H1 (cell line): ENCODE results near the gene AGBL5. TPM values are rescaled to one million over a fixed set of nuclear protein-coding genes. Genes with fewer than 3 reads are reported as not detected.

Experiments used
- CTCF ChIA-PET: fragments of 300-600 bp; sonication (Branson Sonifier 250); formaldehyde crosslinking; loops from one replicate; lab custom pipeline; 2021; ENCODE audit not compliant: partially characterized antibody; lab: Charles Lee
- POLR2A ChIA-PET: fragments of 300-600 bp; sonication (Branson Sonifier 250); formaldehyde crosslinking; loops from one replicate; lab custom pipeline; 2021; ENCODE audit warnings: inconsistent platforms; ENCODE audit not compliant: partially characterized antibody; lab: Charles Lee
- DNase-seq, 2 experiments: peaks; one replicate each; pipeline versions ENCODE4 v3.0.0 to v3.0.0-alpha.2; 2010 to 2022; ENCODE audit warnings: low spot score in 2 of 2, low read depth in 1 of 2, mixed read lengths in 1 of 2
- FAIRE-seq: peaks from 2 replicates; lab custom pipeline; 2011; peaks lifted over from hg19 to GRCh38; lab: Jason Lieb, UNC
- H2AFZ ChIP-seq: 2 replicates; pipeline ENCODE4 v1.8.1; 2012; ENCODE audit warnings: low read length, inconsistent platforms
- H2AK5ac ChIP-seq: 2 replicates; pipeline ENCODE4 v1.6.1; 2013; ENCODE audit warnings: low read depth, low read length
- H2BK120ac ChIP-seq: replicated peaks from 2 replicates; pipeline ENCODE3; 2013; ENCODE audit warnings: low read depth, low read length, inconsistent platforms
- H2BK12ac ChIP-seq: 2 replicates; pipeline ENCODE4 v1.6.1; 2013; ENCODE audit warnings: low read depth, low read length
- H2BK15ac ChIP-seq: 2 replicates; pipeline ENCODE4 v1.6.1; 2013; ENCODE audit warnings: low read length
- H2BK20ac ChIP-seq: 2 replicates; pipeline ENCODE4 v1.6.1; 2013; ENCODE audit warnings: low read length
- H2BK5ac ChIP-seq: 2 replicates; pipeline ENCODE4 v1.6.1; 2013; ENCODE audit warnings: low read depth, low read length
- H3K14ac ChIP-seq: 2 replicates; pipeline ENCODE4 v1.6.1; 2013; ENCODE audit warnings: inconsistent platforms; ENCODE audit not compliant: insufficient read length
- H3K18ac ChIP-seq: 2 replicates; pipeline ENCODE4 v1.6.1; 2013; ENCODE audit warnings: low read length; ENCODE audit errors: extremely low read depth
- H3K23ac ChIP-seq: 2 replicates; pipeline ENCODE4 v1.6.1; 2013; ENCODE audit warnings: inconsistent platforms; ENCODE audit not compliant: insufficient read length
- H3K23me2 ChIP-seq: 2 replicates; pipeline ENCODE4 v1.6.1; 2013; ENCODE audit warnings: low read depth, low read length
- H3K27ac ChIP-seq: 2 replicates; pipeline ENCODE4 v1.6.1; 2011; ENCODE audit warnings: low read depth, low read length, inconsistent platforms
- H3K27me3 ChIP-seq, 4 experiments: replicated peaks in 1 of 4; 1 replicate in 1 of 4; 2 replicates in 3 of 4; pipeline versions ENCODE4 v1.6.1 to v1.8.1; 2011 to 2013; ENCODE audit warnings: low read length in 3 of 4, mild to moderate bottlenecking in 3 of 4, inconsistent platforms in 2 of 4, mixed read lengths in 2 of 4, moderate library complexity in 1 of 4; ENCODE audit not compliant: control insufficient read depth in 3 of 4, insufficient read depth in 3 of 4; ENCODE audit errors: extremely low read depth in 1 of 4
- H3K36me3 ChIP-seq, 4 experiments: 2 replicates each; pipeline versions ENCODE4 v1.6.1 to v1.8.1; 2011 to 2013; ENCODE audit warnings: mild to moderate bottlenecking in 4 of 4, low read length in 3 of 4, moderate library complexity in 2 of 4, control low read depth in 1 of 4, inconsistent platforms in 1 of 4; ENCODE audit not compliant: insufficient read depth in 4 of 4, control insufficient read depth in 2 of 4
- H3K4ac ChIP-seq: replicated peaks from 2 replicates; pipeline ENCODE3; 2013; ENCODE audit warnings: low read length, low read depth, mixed read lengths, inconsistent platforms; ENCODE audit not compliant: insufficient read length
- H3K4me1 ChIP-seq, 4 experiments: replicated peaks in 1 of 4; 1 replicate in 1 of 4; 2 replicates in 3 of 4; pipeline versions ENCODE4 v1.6.1 to v1.8.1; 2011 to 2013; ENCODE audit warnings: low read length in 3 of 4, inconsistent platforms in 2 of 4, mixed read lengths in 1 of 4; ENCODE audit not compliant: insufficient read depth in 4 of 4, control insufficient read depth in 3 of 4
- H3K4me2 ChIP-seq, 2 experiments: 2 replicates each; pipeline versions ENCODE4 v1.6.1 to v1.8.1; 2011 to 2013; ENCODE audit warnings: low read depth in 2 of 2, low read length in 2 of 2, control low read depth in 1 of 2, inconsistent platforms in 1 of 2, mild to moderate bottlenecking in 1 of 2; ENCODE audit not compliant: insufficient read depth in 1 of 2
- H3K4me3 ChIP-seq, 4 experiments: fragments of 200-600, 300-600 bp in 1 of 4; sonication (generic), shearing (Covaris generic), sonication (Bioruptor Twin) in 1 of 4; 2 replicates each; pipeline versions ENCODE4 v1.5.1 to v1.8.1; 2011 to 2016; ENCODE audit warnings: low read length in 4 of 4, low read depth in 3 of 4, control low read depth in 2 of 4, inconsistent platforms in 2 of 4, mild to moderate bottlenecking in 2 of 4, mixed read lengths in 1 of 4, moderate library complexity in 1 of 4; ENCODE audit not compliant: insufficient read depth in 2 of 4; ENCODE audit errors: extremely low read depth in 1 of 4
- H3K56ac ChIP-seq: replicated peaks from 2 replicates; pipeline ENCODE3; 2013; ENCODE audit warnings: low read depth, mild to moderate bottlenecking, mixed read lengths, low read length, inconsistent platforms; ENCODE audit not compliant: insufficient read length
- H3K79me1 ChIP-seq: 2 replicates; pipeline ENCODE4 v1.6.1; 2013; ENCODE audit warnings: low read depth, low read length, control low read depth
- H3K79me2 ChIP-seq, 2 experiments: 2 replicates each; pipeline versions ENCODE4 v1.6.1 to v1.8.1; 2012 to 2013; ENCODE audit warnings: low read length in 2 of 2, mild to moderate bottlenecking in 2 of 2, inconsistent platforms in 1 of 2; ENCODE audit not compliant: insufficient read depth in 2 of 2, control insufficient read depth in 1 of 2
- H3K9ac ChIP-seq, 4 experiments: replicated peaks in 1 of 4; 1 replicate in 1 of 4; 2 replicates in 3 of 4; pipeline versions ENCODE4 v1.6.1 to v1.8.1; 2011 to 2013; ENCODE audit warnings: low read depth in 3 of 4, low read length in 3 of 4, control low read depth in 2 of 4, mild to moderate bottlenecking in 2 of 4, moderate library complexity in 2 of 4, inconsistent platforms in 1 of 4; ENCODE audit errors: extremely low read depth in 1 of 4
- H3K9me3 ChIP-seq, 2 experiments: 2 replicates each; pipeline versions ENCODE4 v1.6.1 to v1.8.1; 2012 to 2013; ENCODE audit warnings: mild to moderate bottlenecking in 2 of 2, moderate library complexity in 2 of 2, control low read depth in 1 of 2, inconsistent platforms in 1 of 2, low read depth in 1 of 2, low read length in 1 of 2, mixed read lengths in 1 of 2; ENCODE audit not compliant: insufficient read depth in 2 of 2
- H4K20me1 ChIP-seq, 2 experiments: replicated peaks in 1 of 2; 2 replicates each; pipeline versions ENCODE3 to v1.8.1; 2011 to 2013; ENCODE audit warnings: inconsistent platforms in 2 of 2, low read length in 2 of 2, mild to moderate bottlenecking in 1 of 2; ENCODE audit not compliant: insufficient read depth in 2 of 2, control insufficient read depth in 1 of 2
- H4K5ac ChIP-seq: 2 replicates; pipeline ENCODE4 v1.6.1; 2013; ENCODE audit warnings: low read length, low read depth, mixed read lengths, inconsistent platforms; ENCODE audit not compliant: insufficient read length
- H4K8ac ChIP-seq: 2 replicates; pipeline ENCODE4 v1.8.0; 2013; ENCODE audit warnings: mild to moderate bottlenecking, moderate library complexity, low read length, inconsistent platforms; ENCODE audit not compliant: insufficient read depth; ENCODE audit errors: extremely low read depth
- H4K91ac ChIP-seq: replicated peaks from 2 replicates; pipeline ENCODE3; 2013; ENCODE audit warnings: low read length, mixed read lengths, inconsistent platforms; ENCODE audit not compliant: insufficient read length
- BCL11A ChIP-seq, 2 experiments: IDR thresholded peaks; one replicate each; pipeline ENCODE4 v1.6.1; 2011; ENCODE audit warnings: low read depth in 2 of 2, low read length in 2 of 2, mild to moderate bottlenecking in 2 of 2
- CEBPB ChIP-seq: IDR thresholded peaks from 2 replicates; pipeline ENCODE4 v1.6.1; 2012; ENCODE audit warnings: low read depth, low read length
- POU5F1 ChIP-seq: IDR thresholded peaks from 2 replicates; pipeline ENCODE4 v1.6.1; 2011; ENCODE audit warnings: low read depth, mild to moderate bottlenecking, low read length, moderate library complexity
- RBBP5 ChIP-seq: IDR thresholded peaks from 2 replicates; pipeline ENCODE4 v1.7.1; 2012; ENCODE audit warnings: low read depth, mild to moderate bottlenecking, inconsistent platforms, low read length, moderate library complexity, borderline replicate concordance
- SIX5 ChIP-seq: IDR thresholded peaks from 2 replicates; pipeline ENCODE4 v1.6.1; 2011; ENCODE audit warnings: mild to moderate bottlenecking, low read depth, low read length
- SRF ChIP-seq: IDR thresholded peaks from 2 replicates; pipeline ENCODE4 v1.6.1; 2011; ENCODE audit warnings: mild to moderate bottlenecking, low read depth, low read length, moderate library complexity
- TAF7 ChIP-seq: optimal IDR thresholded peaks from 2 replicates; pipeline ENCODE3; 2011; ENCODE audit warnings: low read depth, mild to moderate bottlenecking, inconsistent platforms, low read length, moderate library complexity, borderline replicate concordance
- USF2 ChIP-seq: IDR thresholded peaks from 2 replicates; pipeline ENCODE4 v1.6.1; 2011; ENCODE audit warnings: low read length, improper control_type of control experiment
- YY1 ChIP-seq: IDR thresholded peaks from 2 replicates; pipeline ENCODE4 v1.6.1; 2011; ENCODE audit warnings: low read depth, mild to moderate bottlenecking, low read length
- WGBS, 2 experiments: shearing (Covaris generic) in 1 of 2; methylation state at CpG; one replicate each; pipeline versions ENCODE4 v1.1.6 to v1.1.7; 2013 to 2015; ENCODE audit warnings: low lambda C conversion rate in 2 of 2, mixed read lengths in 2 of 2, inconsistent platforms in 1 of 2, low coverage in 1 of 2, missing lambda C conversion rate in 1 of 2; ENCODE audit not compliant: insufficient replicate concordance in 2 of 2, insufficient coverage in 1 of 2, insufficient read length in 1 of 2; ENCODE audit errors: extremely low coverage in 1 of 2, missing lambda C conversion rate in 1 of 2; 5-methylcytosine and 5-hydroxymethylcytosine counted together
- polyA plus RNA-seq, 7 experiments: library from polyadenylated mRNA; depleted of rRNA in 3 of 7; stranded (reverse) in 5 of 7; unstranded in 2 of 7; fragments of >200 nt in 5 of 7; fragments of 200-250 nt in 2 of 7; gene quantifications; 1 replicate in 5 of 7; 2 replicates in 1 of 7; 4 replicates in 1 of 7; pipeline versions ENCODE4 v1.2.1 to v1.2.3, GENCODE V29; 2011 to 2013; ENCODE audit warnings: missing spikeins in 2 of 7, mixed read lengths in 2 of 7
- total RNA-seq: library from RNA; stranded (reverse); fragmentation: NEBNext Ultra II Directional; extraction: Animal tissue kit (Norgen Biotek cat#: 25700); gene quantifications from 2 replicates; pipeline ENCODE4 v1.2.1, GENCODE V29; 2021

AGBL5 gene
- total and polyA plus RNA-seq, 2 of the 8 experiments (the other 6 are each of a cell fraction or from before 2014, with no cell fraction given): 45.4 to 62.0 TPM

- Histone ChIP-seq H3K36me3 (peaks cover 15 to 36% (median 29%) of the 10 kb centered on the region in 4 experiments; a peak in 7 of 8 replicates), H3K56ac (no peak overlapping the region), H3K27ac (no peak overlapping the region), H3K14ac (no peak overlapping the region), H4K8ac (no peak overlapping the region), H3K9me3 (no peaks in the 10 kb centered on the region), H4K5ac (no peak overlapping the region), H3K79me1 (no peaks in the 10 kb centered on the region), H3K18ac (no peak overlapping the region), H2BK12ac (no peak overlapping the region), H2BK20ac (no peak overlapping the region), H2BK15ac (no peak overlapping the region), H2AK5ac (no peak overlapping the region), H3K23ac (no peak overlapping the region)
- FAIRE-seq: no peak
- no peak for DNase-seq
- WGBS, 2 experiments: 84% methylated on average over 5 of the region's 5 CpGs; no CpG with 5 or more reads in 1 of the 2 experiments
- no peak for TF ChIP-seq CEBPB
- no peak for TF ChIP-seq BCL11A (IDR thresholded peaks at IDR 0.05; ENCODE audit: low read depth in 2 of 2, low read length in 2 of 2)
- TF ChIP-seq SIX5: no peak
- no peak for TF ChIP-seq POU5F1
- no peak for TF ChIP-seq USF2
- no peak for TF ChIP-seq TAF7
- TF ChIP-seq YY1: no peak
- TF ChIP-seq SRF: no peak
- no peak for TF ChIP-seq RBBP5
- TF ChIP-seq, all 59 proteins: peak for 0
- no peak overlapping the region for H3K4ac ChIP-seq
- POLR2A ChIA-PET: interaction anchor here (1.6 to 6.0 kb wide), 3 partner anchors 9 to 20 kb away, joined by 3 to 42 read pairs (median 5); partner anchors contain the start of gene AGBL5
- H4K91ac ChIP-seq: no peak overlapping the region
- no peak overlapping the region for H2BK120ac ChIP-seq
- H3K79me2 ChIP-seq: no peaks in the 10 kb centered on the region
- no peak overlapping the region for H3K4me2 ChIP-seq
- H2AFZ ChIP-seq: no peak overlapping the region
- no peak overlapping the region for H3K4me3 ChIP-seq
- H3K9ac ChIP-seq: no peak overlapping the region
- no peak overlapping the region for H2BK5ac ChIP-seq
- peaks cover 0 to 4% of the 10 kb centered on the region in 2 experiments for H4K20me1 ChIP-seq
- H3K4me1 ChIP-seq: no peaks in the 10 kb centered on the region
- H3K23me2 ChIP-seq: no peaks in the 10 kb centered on the region
- no peaks in the 10 kb centered on the region for H3K27me3 ChIP-seq
- CTCF ChIA-PET: interaction anchor here (1.3 to 7.3 kb wide), 2 partner anchors 17 to 195 kb away, joined by 3 to 41 read pairs; no protein-coding TSS in a partner anchor
Observed at GRCh38 chr2:27041752-27042151, 9.7 kb upstream of the AGBL5 start.
